H1 (cell line): ENCODE measurements around the gene EXTL2. TPM values are rescaled to one million over a fixed set of nuclear protein-coding genes. Genes with fewer than 3 reads are reported as not detected.
"Not testable (repeated sequence)": the region's sequence is repeated elsewhere in the genome, so short reads cannot be mapped to it uniquely, and the experiment has no call there.

Experiments used
- CTCF ChIA-PET: fragments of 300-600 bp; sonication (Branson Sonifier 250); formaldehyde crosslinking; loops from one replicate; lab custom pipeline; 2021; ENCODE audit not compliant: partially characterized antibody; lab: Charles Lee
- POLR2A ChIA-PET: fragments of 300-600 bp; sonication (Branson Sonifier 250); formaldehyde crosslinking; loops from one replicate; lab custom pipeline; 2021; ENCODE audit warnings: inconsistent platforms; ENCODE audit not compliant: partially characterized antibody; lab: Charles Lee
- DNase-seq, 2 experiments: peaks; one replicate each; pipeline versions ENCODE4 v3.0.0 to v3.0.0-alpha.2; 2010 to 2022; ENCODE audit warnings: low spot score in 2 of 2, low read depth in 1 of 2, mixed read lengths in 1 of 2
- FAIRE-seq: peaks from 2 replicates; lab custom pipeline; 2011; peaks lifted over from hg19 to GRCh38; lab: Jason Lieb, UNC
- H2AFZ ChIP-seq: 2 replicates; pipeline ENCODE4 v1.8.1; 2012; ENCODE audit warnings: low read length, inconsistent platforms
- H2AK5ac ChIP-seq: 2 replicates; pipeline ENCODE4 v1.6.1; 2013; ENCODE audit warnings: low read depth, low read length
- H2BK120ac ChIP-seq: replicated peaks from 2 replicates; pipeline ENCODE3; 2013; ENCODE audit warnings: low read depth, low read length, inconsistent platforms
- H2BK12ac ChIP-seq: 2 replicates; pipeline ENCODE4 v1.6.1; 2013; ENCODE audit warnings: low read depth, low read length
- H2BK15ac ChIP-seq: 2 replicates; pipeline ENCODE4 v1.6.1; 2013; ENCODE audit warnings: low read length
- H2BK20ac ChIP-seq: 2 replicates; pipeline ENCODE4 v1.6.1; 2013; ENCODE audit warnings: low read length
- H2BK5ac ChIP-seq: 2 replicates; pipeline ENCODE4 v1.6.1; 2013; ENCODE audit warnings: low read depth, low read length
- H3K14ac ChIP-seq: 2 replicates; pipeline ENCODE4 v1.6.1; 2013; ENCODE audit warnings: inconsistent platforms; ENCODE audit not compliant: insufficient read length
- H3K18ac ChIP-seq: 2 replicates; pipeline ENCODE4 v1.6.1; 2013; ENCODE audit warnings: low read length; ENCODE audit errors: extremely low read depth
- H3K23ac ChIP-seq: 2 replicates; pipeline ENCODE4 v1.6.1; 2013; ENCODE audit warnings: inconsistent platforms; ENCODE audit not compliant: insufficient read length
- H3K23me2 ChIP-seq: 2 replicates; pipeline ENCODE4 v1.6.1; 2013; ENCODE audit warnings: low read depth, low read length
- H3K27ac ChIP-seq: 2 replicates; pipeline ENCODE4 v1.6.1; 2011; ENCODE audit warnings: low read depth, low read length, inconsistent platforms
- H3K27me3 ChIP-seq, 4 experiments: replicated peaks in 1 of 4; 1 replicate in 1 of 4; 2 replicates in 3 of 4; pipeline versions ENCODE4 v1.6.1 to v1.8.1; 2011 to 2013; ENCODE audit warnings: low read length in 3 of 4, mild to moderate bottlenecking in 3 of 4, inconsistent platforms in 2 of 4, mixed read lengths in 2 of 4, moderate library complexity in 1 of 4; ENCODE audit not compliant: control insufficient read depth in 3 of 4, insufficient read depth in 3 of 4; ENCODE audit errors: extremely low read depth in 1 of 4
- H3K36me3 ChIP-seq, 4 experiments: 2 replicates each; pipeline versions ENCODE4 v1.6.1 to v1.8.1; 2011 to 2013; ENCODE audit warnings: mild to moderate bottlenecking in 4 of 4, low read length in 3 of 4, moderate library complexity in 2 of 4, control low read depth in 1 of 4, inconsistent platforms in 1 of 4; ENCODE audit not compliant: insufficient read depth in 4 of 4, control insufficient read depth in 2 of 4
- H3K4ac ChIP-seq: replicated peaks from 2 replicates; pipeline ENCODE3; 2013; ENCODE audit warnings: low read length, low read depth, mixed read lengths, inconsistent platforms; ENCODE audit not compliant: insufficient read length
- H3K4me1 ChIP-seq, 4 experiments: replicated peaks in 1 of 4; 1 replicate in 1 of 4; 2 replicates in 3 of 4; pipeline versions ENCODE4 v1.6.1 to v1.8.1; 2011 to 2013; ENCODE audit warnings: low read length in 3 of 4, inconsistent platforms in 2 of 4, mixed read lengths in 1 of 4; ENCODE audit not compliant: insufficient read depth in 4 of 4, control insufficient read depth in 3 of 4
- H3K4me2 ChIP-seq, 2 experiments: 2 replicates each; pipeline versions ENCODE4 v1.6.1 to v1.8.1; 2011 to 2013; ENCODE audit warnings: low read depth in 2 of 2, low read length in 2 of 2, control low read depth in 1 of 2, inconsistent platforms in 1 of 2, mild to moderate bottlenecking in 1 of 2; ENCODE audit not compliant: insufficient read depth in 1 of 2
- H3K4me3 ChIP-seq, 4 experiments: fragments of 200-600, 300-600 bp in 1 of 4; sonication (generic), shearing (Covaris generic), sonication (Bioruptor Twin) in 1 of 4; 2 replicates each; pipeline versions ENCODE4 v1.5.1 to v1.8.1; 2011 to 2016; ENCODE audit warnings: low read length in 4 of 4, low read depth in 3 of 4, control low read depth in 2 of 4, inconsistent platforms in 2 of 4, mild to moderate bottlenecking in 2 of 4, mixed read lengths in 1 of 4, moderate library complexity in 1 of 4; ENCODE audit not compliant: insufficient read depth in 2 of 4; ENCODE audit errors: extremely low read depth in 1 of 4
- H3K56ac ChIP-seq: replicated peaks from 2 replicates; pipeline ENCODE3; 2013; ENCODE audit warnings: low read depth, mild to moderate bottlenecking, mixed read lengths, low read length, inconsistent platforms; ENCODE audit not compliant: insufficient read length
- H3K79me1 ChIP-seq: 2 replicates; pipeline ENCODE4 v1.6.1; 2013; ENCODE audit warnings: low read depth, low read length, control low read depth
- H3K79me2 ChIP-seq, 2 experiments: 2 replicates each; pipeline versions ENCODE4 v1.6.1 to v1.8.1; 2012 to 2013; ENCODE audit warnings: low read length in 2 of 2, mild to moderate bottlenecking in 2 of 2, inconsistent platforms in 1 of 2; ENCODE audit not compliant: insufficient read depth in 2 of 2, control insufficient read depth in 1 of 2
- H3K9ac ChIP-seq, 4 experiments: replicated peaks in 1 of 4; 1 replicate in 1 of 4; 2 replicates in 3 of 4; pipeline versions ENCODE4 v1.6.1 to v1.8.1; 2011 to 2013; ENCODE audit warnings: low read depth in 3 of 4, low read length in 3 of 4, control low read depth in 2 of 4, mild to moderate bottlenecking in 2 of 4, moderate library complexity in 2 of 4, inconsistent platforms in 1 of 4; ENCODE audit errors: extremely low read depth in 1 of 4
- H3K9me3 ChIP-seq, 2 experiments: 2 replicates each; pipeline versions ENCODE4 v1.6.1 to v1.8.1; 2012 to 2013; ENCODE audit warnings: mild to moderate bottlenecking in 2 of 2, moderate library complexity in 2 of 2, control low read depth in 1 of 2, inconsistent platforms in 1 of 2, low read depth in 1 of 2, low read length in 1 of 2, mixed read lengths in 1 of 2; ENCODE audit not compliant: insufficient read depth in 2 of 2
- H4K20me1 ChIP-seq, 2 experiments: replicated peaks in 1 of 2; 2 replicates each; pipeline versions ENCODE3 to v1.8.1; 2011 to 2013; ENCODE audit warnings: inconsistent platforms in 2 of 2, low read length in 2 of 2, mild to moderate bottlenecking in 1 of 2; ENCODE audit not compliant: insufficient read depth in 2 of 2, control insufficient read depth in 1 of 2
- H4K5ac ChIP-seq: 2 replicates; pipeline ENCODE4 v1.6.1; 2013; ENCODE audit warnings: low read length, low read depth, mixed read lengths, inconsistent platforms; ENCODE audit not compliant: insufficient read length
- H4K8ac ChIP-seq: 2 replicates; pipeline ENCODE4 v1.8.0; 2013; ENCODE audit warnings: mild to moderate bottlenecking, moderate library complexity, low read length, inconsistent platforms; ENCODE audit not compliant: insufficient read depth; ENCODE audit errors: extremely low read depth
- H4K91ac ChIP-seq: replicated peaks from 2 replicates; pipeline ENCODE3; 2013; ENCODE audit warnings: low read length, mixed read lengths, inconsistent platforms; ENCODE audit not compliant: insufficient read length
- CBX8 ChIP-seq: fragments of 300-800, 300-1000 bp; sonication (generic); IDR thresholded peaks from 2 replicates; pipeline ENCODE4 v1.7.1; 2016; ENCODE audit warnings: low read depth, low read length, borderline replicate concordance
- WGBS, 2 experiments: shearing (Covaris generic) in 1 of 2; methylation state at CpG; one replicate each; pipeline versions ENCODE4 v1.1.6 to v1.1.7; 2013 to 2015; ENCODE audit warnings: low lambda C conversion rate in 2 of 2, mixed read lengths in 2 of 2, inconsistent platforms in 1 of 2, low coverage in 1 of 2, missing lambda C conversion rate in 1 of 2; ENCODE audit not compliant: insufficient replicate concordance in 2 of 2, insufficient coverage in 1 of 2, insufficient read length in 1 of 2; ENCODE audit errors: extremely low coverage in 1 of 2, missing lambda C conversion rate in 1 of 2; 5-methylcytosine and 5-hydroxymethylcytosine counted together
- polyA plus RNA-seq, 7 experiments: library from polyadenylated mRNA; depleted of rRNA in 3 of 7; stranded (reverse) in 5 of 7; unstranded in 2 of 7; fragments of >200 nt in 5 of 7; fragments of 200-250 nt in 2 of 7; gene quantifications; 1 replicate in 5 of 7; 2 replicates in 1 of 7; 4 replicates in 1 of 7; pipeline versions ENCODE4 v1.2.1 to v1.2.3, GENCODE V29; 2011 to 2013; ENCODE audit warnings: missing spikeins in 2 of 7, mixed read lengths in 2 of 7
- total RNA-seq: library from RNA; stranded (reverse); fragmentation: NEBNext Ultra II Directional; extraction: Animal tissue kit (Norgen Biotek cat#: 25700); gene quantifications from 2 replicates; pipeline ENCODE4 v1.2.1, GENCODE V29; 2021

EXTL2 gene
- total and polyA plus RNA-seq, 2 of the 8 experiments (the other 6 are each of a cell fraction or from before 2014, with no cell fraction given) = 27.1 to 54.7 TPM

GRCh38 chr1:100860397-100860991 lies 34.1 kb downstream of the EXTL2 start:
- Histone ChIP-seq H2BK5ac (no peak overlapping the region), H4K91ac (no peak overlapping the region), H3K14ac (no peak overlapping the region), H3K27ac (no peak overlapping the region), H3K27me3 (no peaks in the 10 kb centered on the region), H3K4me1 (peaks cover 0 to 4% (median 0%) of the 10 kb centered on the region in 4 experiments; a peak in 2 of 7 replicates), H4K20me1 (no peaks in the 10 kb centered on the region), H2BK120ac (no peak overlapping the region), H3K23ac (no peak overlapping the region), H4K8ac (no peak overlapping the region), H3K36me3 (no peaks in the 10 kb centered on the region), H3K4me3 (no peak overlapping the region), H3K18ac (no peak overlapping the region), H4K5ac (no peak overlapping the region), H3K4ac (no peak overlapping the region), H3K79me1 (no peaks in the 10 kb centered on the region), H3K23me2 (peaks cover 5% of the 10 kb centered on the region; the same call in 1 of the 2 replicates), H3K4me2 (peak overlapping the region in 1 of 2 experiments; percentile 31; a peak in 2 of 4 replicates), H3K79me2 (no peaks in the 10 kb centered on the region), H3K9ac (no peak overlapping the region), H2AFZ (peak overlapping the region; percentile 63; the same call in 1 of the 2 replicates), H2BK12ac (no peak overlapping the region), H3K9me3 (no peaks in the 10 kb centered on the region), H2BK20ac (no peak overlapping the region), H2AK5ac (no peak overlapping the region), H3K56ac (no peak overlapping the region), H2BK15ac (no peak overlapping the region)
- ChIA-PET CTCF (no interaction called here), POLR2A (no interaction called here)
- FAIRE-seq = peak; percentile 32
- no peak for DNase-seq
- WGBS, 2 experiments = 82% methylated on average over 3 of the region's 3 CpGs; no CpG with 5 or more reads in 1 of the 2 experiments
- no peak for TF ChIP-seq CBX8

DNA sequence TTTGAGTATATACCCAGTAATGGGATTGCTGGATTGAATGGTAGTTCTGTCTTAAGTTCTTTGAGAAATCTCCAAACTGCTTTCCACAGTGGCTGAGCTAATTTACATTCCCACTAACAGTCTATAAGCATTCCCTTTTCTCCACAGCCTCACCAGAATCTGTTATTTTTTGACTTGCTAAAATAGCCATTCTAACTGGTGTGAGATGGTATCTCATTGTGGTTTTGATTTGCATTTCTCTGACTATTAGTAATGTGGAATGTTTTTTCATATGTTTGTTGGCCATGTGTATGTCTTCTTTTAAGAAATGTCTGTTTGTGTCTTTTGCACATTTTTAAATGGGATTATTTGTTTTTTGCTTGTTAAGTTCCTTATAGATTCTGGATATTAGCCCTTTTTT lies 39.5 kb downstream of the EXTL2 start:
- FAIRE-seq = not testable (repeated sequence)

More for the DNA sequence above, 39.5 kb downstream of the EXTL2 start:
- H3K23ac ChIP-seq, H3K56ac ChIP-seq, H2BK15ac ChIP-seq, H3K4me1 ChIP-seq, H2BK20ac ChIP-seq, H4K8ac ChIP-seq, H4K20me1 ChIP-seq, DNase-seq, H3K4me2 ChIP-seq, H3K14ac ChIP-seq, H3K79me2 ChIP-seq, H4K5ac ChIP-seq, H3K18ac ChIP-seq, H3K27me3 ChIP-seq, H3K36me3 ChIP-seq, H4K91ac ChIP-seq, H3K4ac ChIP-seq, H2AK5ac ChIP-seq, H3K9me3 ChIP-seq, H3K27ac ChIP-seq, H2BK12ac ChIP-seq, H3K4me3 ChIP-seq, H3K23me2 ChIP-seq, POLR2A ChIA-PET, H2BK5ac ChIP-seq, H3K9ac ChIP-seq, H2AFZ ChIP-seq, H3K79me1 ChIP-seq, H2BK120ac ChIP-seq: not testable (repeated sequence)
- CTCF ChIA-PET = interaction anchor here (1.3 to 1.8 kb wide), 2 partner anchors 9 to 22 kb away, joined by 4 to 5 read pairs; no protein-coding TSS in a partner anchor
